DND-41 (cell line): ENCODE data around the gene ARHGAP35.

Experiments used
- ATAC-seq: fragments of 200-7000 bp; cut with Tn5 transposase; 3 replicates; pipeline ENCODE4 v1.9.1; 2021; ENCODE audit warnings: low read depth; ENCODE audit not compliant: insufficient read depth
- DNase-seq: peaks from one replicate; pipeline ENCODE4 v3.0.0-alpha.2; 2020
- H2AFZ ChIP-seq: 2 replicates; pipeline ENCODE4 v1.6.0; 2012; ENCODE audit warnings: low read depth, low read length
- H3K27ac ChIP-seq: 2 replicates; pipeline ENCODE4 v1.5.1; 2012; ENCODE audit warnings: low read length, inconsistent platforms
- H3K27me3 ChIP-seq: fragments of 200-600 bp; sonication (generic); 2 replicates; pipeline ENCODE4 v1.6.0; 2012; ENCODE audit warnings: low read length, mild to moderate bottlenecking, inconsistent platforms; ENCODE audit not compliant: insufficient read depth, poor library complexity
- H3K36me3 ChIP-seq: 2 replicates; pipeline ENCODE4 v1.5.1; 2012; ENCODE audit warnings: low read length, inconsistent platforms; ENCODE audit not compliant: insufficient read depth
- H3K4me1 ChIP-seq: 2 replicates; pipeline ENCODE4 v1.5.1; 2012; ENCODE audit warnings: mild to moderate bottlenecking, low read length; ENCODE audit not compliant: insufficient read depth
- H3K4me2 ChIP-seq: 2 replicates; pipeline ENCODE4 v1.6.0; 2012; ENCODE audit warnings: mild to moderate bottlenecking, moderate library complexity, low read length, inconsistent platforms; ENCODE audit not compliant: insufficient read depth
- H3K4me3 ChIP-seq, 2 experiments: fragments of 200-600 bp in 1 of 2; shearing (Covaris generic) in 1 of 2; 2 replicates each; pipeline ENCODE4 v1.5.1; 2012 to 2016; ENCODE audit warnings: inconsistent platforms in 2 of 2, low read length in 2 of 2, mild to moderate bottlenecking in 2 of 2, low read depth in 1 of 2, moderate library complexity in 1 of 2
- H3K79me2 ChIP-seq: 2 replicates; pipeline ENCODE4 v1.6.0; 2012; ENCODE audit warnings: low read length, inconsistent platforms; ENCODE audit not compliant: insufficient read depth
- H3K9ac ChIP-seq: 2 replicates; pipeline ENCODE4 v1.6.0; 2012; ENCODE audit warnings: low read depth, mild to moderate bottlenecking, inconsistent platforms, low read length, moderate library complexity
- H3K9me3 ChIP-seq: 2 replicates; pipeline ENCODE4 v1.5.1; 2012; ENCODE audit warnings: low read length, moderate library complexity, mild to moderate bottlenecking, inconsistent platforms; ENCODE audit not compliant: insufficient read depth, severe bottlenecking
- H4K20me1 ChIP-seq: 2 replicates; pipeline ENCODE4 v1.6.0; 2012; ENCODE audit warnings: low read length; ENCODE audit not compliant: insufficient read depth
- CTCF ChIP-seq: IDR thresholded peaks from 2 replicates; pipeline ENCODE4 v1.5.1; 2012; ENCODE audit warnings: borderline replicate concordance, low read length, moderate library complexity, mild to moderate bottlenecking; ENCODE audit not compliant: poor library complexity, severe bottlenecking; ENCODE audit errors: extremely low read depth
- EZH2 ChIP-seq: IDR thresholded peaks from 3 replicates; pipeline ENCODE4 v1.6.1; 2012; ENCODE audit warnings: borderline replicate concordance, low read depth, mild to moderate bottlenecking, moderate library complexity, low read length, inconsistent platforms; ENCODE audit not compliant: severe bottlenecking

Gene ARHGAP35

GRCh38 chr19:46875657-46876056 lies 14.9 kb downstream of the ARHGAP35 start:
- Histone ChIP-seq H4K20me1 (peaks cover 17% of the 10 kb centered on the region; the same call in 1 of the 2 replicates), H3K4me2 (no peak overlapping the region), H3K27me3 (no peaks in the 10 kb centered on the region), H3K4me1 (no peaks in the 10 kb centered on the region), H3K36me3 (peaks cover 7% of the 10 kb centered on the region; the same call in 1 of the 2 replicates), H3K9ac (no peak overlapping the region), H3K9me3 (no peaks in the 10 kb centered on the region), H2AFZ (no peak overlapping the region), H3K79me2 (peaks cover 94% of the 10 kb centered on the region), H3K27ac (no peak overlapping the region), H3K4me3 (no peak overlapping the region)
- no peak for ATAC-seq
- DNase-seq: no peak
- TF ChIP-seq CTCF (no peak), EZH2 (no peak)

DNA sequence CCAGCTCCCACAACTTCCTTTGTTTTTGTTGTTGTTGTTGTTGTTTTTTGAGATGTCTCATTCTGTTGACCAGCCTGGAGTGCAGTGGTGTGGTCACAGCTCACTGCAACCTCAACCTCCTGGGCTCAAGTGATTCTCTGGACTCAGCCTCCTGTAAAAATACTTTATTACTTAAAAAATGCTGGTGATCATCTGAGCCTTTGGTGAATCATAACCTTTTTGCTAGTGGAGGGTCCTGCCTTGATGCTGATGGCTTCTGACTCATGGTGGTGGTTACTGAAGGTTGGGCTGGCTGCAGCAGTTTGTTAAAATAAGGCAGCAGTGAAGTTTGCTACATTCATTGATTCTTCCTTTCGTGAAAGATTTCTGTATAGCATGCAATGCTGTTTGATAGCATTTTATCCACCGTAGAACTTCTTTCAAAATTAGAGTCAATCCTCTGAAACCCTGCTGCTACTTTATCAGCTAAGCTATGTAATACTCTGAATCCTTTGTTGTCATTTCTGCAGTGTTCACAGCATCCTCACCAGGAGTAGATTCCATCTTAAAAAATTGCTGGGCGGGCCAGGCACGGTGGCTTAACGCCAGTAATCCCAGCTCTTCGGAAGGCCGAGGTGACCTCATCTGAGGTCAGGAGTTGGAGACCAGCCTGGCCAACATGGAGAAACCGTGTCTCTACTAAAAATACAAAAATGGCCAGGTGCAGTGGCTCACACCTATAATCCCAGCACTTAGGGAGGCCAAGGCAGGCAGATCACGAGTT lies 18.0 kb downstream of the ARHGAP35 start:
- TF ChIP-seq EZH2 (no peak), CTCF (no peak)
- no peak for DNase-seq
- no peak overlapping the region for H2AFZ ChIP-seq
- H3K4me2 ChIP-seq: no peak overlapping the region
- H4K20me1 ChIP-seq: peaks cover 21% of the 10 kb centered on the region; the same call in 1 of the 2 replicates
- H3K9me3 ChIP-seq: no peaks in the 10 kb centered on the region
- no peak for ATAC-seq
- H3K79me2 ChIP-seq: peaks cover 92% of the 10 kb centered on the region
- H3K4me3 ChIP-seq: no peak overlapping the region
- H3K27me3 ChIP-seq: no peaks in the 10 kb centered on the region
- no peak overlapping the region for H3K27ac ChIP-seq
- H3K36me3 ChIP-seq: peaks cover 9% of the 10 kb centered on the region; the same call in 1 of the 2 replicates
- H3K9ac ChIP-seq: no peak overlapping the region
- no peaks in the 10 kb centered on the region for H3K4me1 ChIP-seq

- no peak overlapping the region for H3K27ac ChIP-seq
- no peak for TF ChIP-seq CTCF
- no peak for TF ChIP-seq EZH2
- no peak overlapping the region for H3K4me3 ChIP-seq
- H3K4me2 ChIP-seq: no peak overlapping the region
- H2AFZ ChIP-seq: no peak overlapping the region
- no peaks in the 10 kb centered on the region for H3K4me1 ChIP-seq
- H3K79me2 ChIP-seq: peaks cover 92% of the 10 kb centered on the region
- H3K27me3 ChIP-seq: no peaks in the 10 kb centered on the region
- peaks cover 9% of the 10 kb centered on the region; the same call in 1 of the 2 replicates for H3K36me3 ChIP-seq
- DNase-seq (no peak), ATAC-seq (no peak)
- peaks cover 33% of the 10 kb centered on the region; the same call in 1 of the 2 replicates for H4K20me1 ChIP-seq
- H3K9me3 ChIP-seq: no peaks in the 10 kb centered on the region
- H3K9ac ChIP-seq: no peak overlapping the region
Observed at GRCh38 chr19:46880431-46880830, 19.6 kb downstream of the ARHGAP35 start.
